ENCODE data around the gene SRGAP2C.
"Not testable (repeated sequence)": the region's sequence is repeated elsewhere in the genome, so short reads cannot be mapped to it uniquely, and the experiment has no call there.

SRGAP2C gene

DNA sequence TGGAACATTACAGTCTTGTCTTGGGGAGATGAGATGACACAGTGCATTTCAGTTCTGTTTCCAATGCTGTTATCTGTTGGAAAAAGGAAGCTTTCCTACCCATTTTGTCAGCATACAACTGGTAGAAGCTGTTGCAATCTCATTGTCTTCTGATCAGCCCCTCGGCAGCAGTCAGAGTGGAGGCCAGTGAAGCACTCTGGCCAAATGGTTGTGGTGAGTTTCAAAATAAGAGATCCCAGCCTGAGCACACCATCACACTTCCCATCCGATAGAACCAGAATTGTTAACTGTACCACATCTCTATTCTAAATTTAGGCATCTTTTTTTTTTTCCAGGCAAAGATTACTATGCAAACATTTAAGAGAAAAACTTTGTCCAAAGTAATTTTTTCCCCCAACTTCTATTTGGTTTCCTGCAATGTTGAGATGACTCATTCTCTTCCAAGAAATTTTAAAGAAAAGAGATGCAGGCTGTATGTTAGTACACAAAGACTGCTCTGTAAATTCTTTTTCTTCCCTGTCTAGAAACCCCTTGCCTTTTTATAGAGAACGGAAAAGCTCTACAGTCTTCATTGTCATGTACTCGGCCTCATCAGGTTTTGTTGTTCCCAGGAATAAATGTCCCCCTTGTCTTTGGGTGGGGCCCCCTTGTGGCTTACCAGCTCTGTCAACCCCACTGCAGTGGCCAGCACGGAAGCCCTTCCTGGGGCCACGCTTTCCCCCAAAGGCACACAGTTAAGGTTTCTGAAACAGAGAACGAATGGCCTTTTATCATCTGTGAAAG lies 176.9 kb downstream of the SRGAP2C start:
- DNase-seq (ENCODE audit: low read depth); H3K4me3 ChIP-seq (ENCODE audit: low read length): not testable (repeated sequence)

DNA sequence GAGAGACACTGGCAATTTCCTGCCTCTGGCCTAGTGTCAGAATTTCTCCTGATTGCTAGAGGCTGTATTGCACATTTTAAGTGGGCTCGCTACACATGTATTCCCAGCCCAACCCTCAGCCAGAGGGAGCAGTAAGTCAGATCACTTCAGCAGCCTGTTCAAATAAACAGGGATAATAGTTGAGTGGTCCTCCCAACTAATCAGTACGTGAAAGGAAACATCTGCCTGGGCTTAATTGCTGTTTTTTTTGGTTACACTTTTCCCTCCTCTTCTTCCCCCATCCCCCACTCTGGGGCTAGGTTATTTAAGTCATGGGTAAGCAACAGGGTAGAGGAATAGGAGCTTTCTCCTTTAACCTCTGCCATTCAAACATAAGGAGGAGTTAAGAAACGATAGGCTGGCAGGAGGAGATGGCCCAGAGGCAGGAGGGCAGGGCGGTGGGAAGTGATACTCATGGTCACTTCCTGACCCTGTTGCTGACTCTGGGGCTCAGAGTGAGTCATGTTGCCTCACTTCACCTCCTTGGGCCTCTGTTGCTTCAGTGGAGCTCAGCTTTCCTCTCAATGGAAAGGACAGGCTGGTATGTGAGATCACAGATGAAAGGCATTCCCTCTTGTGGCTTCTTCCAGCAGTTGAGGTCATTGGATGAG lies 177.6 kb downstream of the SRGAP2C start:
- DNase-seq (ENCODE audit: low read depth) = not testable (repeated sequence)

DNA sequence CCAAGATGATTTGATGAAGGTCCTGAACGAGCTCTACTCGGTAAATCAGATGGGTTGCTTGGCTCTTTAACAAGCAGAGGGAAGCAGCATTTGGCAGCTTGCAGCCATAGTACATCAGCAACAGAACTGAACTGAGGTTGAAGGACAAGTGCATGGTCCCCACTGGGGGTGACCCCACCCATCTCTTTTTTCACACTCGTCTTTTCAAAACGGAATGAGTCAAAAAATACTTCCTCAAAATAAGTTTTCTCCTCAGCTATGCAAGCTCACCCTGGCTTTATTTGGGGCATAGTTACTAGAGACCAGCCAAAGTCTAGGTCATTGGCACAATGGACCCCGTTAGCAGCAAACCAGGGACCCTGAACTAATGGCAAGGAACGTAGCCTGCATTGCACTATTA lies 180.5 kb downstream of the SRGAP2C start:
- DNase-seq (ENCODE audit: low read depth); H3K4me3 ChIP-seq (ENCODE audit: low read length): not testable (repeated sequence)

More for the DNA sequence above, 177.6 kb downstream of the SRGAP2C start:
- H3K4me3 ChIP-seq (ENCODE audit: low read length) = not testable (repeated sequence)

DNA sequence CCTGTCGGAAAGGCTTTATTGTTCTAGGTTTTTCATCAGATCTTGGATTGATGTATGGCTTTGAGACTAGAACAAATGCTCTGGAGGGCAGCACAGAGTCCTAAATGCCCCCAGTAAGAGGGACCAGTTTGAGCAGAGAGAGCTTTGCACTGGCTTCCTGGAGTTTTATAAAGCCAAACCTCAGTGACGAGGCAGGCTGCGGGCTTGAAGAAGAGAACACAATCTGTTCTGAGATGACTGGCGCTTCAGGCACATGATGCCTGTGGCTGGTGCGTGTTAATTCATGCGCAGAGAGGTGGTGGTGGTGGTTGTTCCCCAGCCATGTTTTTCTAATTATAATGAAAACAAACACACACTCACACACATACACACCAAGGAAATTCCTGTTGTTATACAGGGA lies 180.9 kb downstream of the SRGAP2C start:
- DNase-seq (ENCODE audit: low read depth); H3K4me3 ChIP-seq (ENCODE audit: low read length): not testable (repeated sequence)

DNA sequence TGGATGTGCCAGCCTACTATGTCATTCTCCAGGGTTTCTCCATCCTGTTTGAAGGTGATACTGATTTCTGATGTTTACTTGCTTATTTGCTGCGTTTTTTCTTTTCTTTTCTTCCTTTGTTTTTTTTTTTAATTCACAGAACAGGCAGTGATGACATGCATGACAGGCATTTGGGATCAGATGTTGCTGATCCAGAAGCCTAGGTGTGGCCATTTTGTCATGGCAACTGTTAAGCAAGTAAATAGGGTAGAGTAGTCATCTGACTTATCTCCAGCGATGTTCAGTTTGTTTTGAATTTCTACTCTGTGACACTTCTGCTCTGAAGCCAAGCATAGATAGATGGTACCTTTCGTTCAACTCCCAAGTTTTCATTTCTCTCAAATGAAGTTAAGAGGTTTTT lies 181.4 kb downstream of the SRGAP2C start:
- H3K4me3 ChIP-seq (ENCODE audit: low read length) = not testable (repeated sequence)

DNA sequence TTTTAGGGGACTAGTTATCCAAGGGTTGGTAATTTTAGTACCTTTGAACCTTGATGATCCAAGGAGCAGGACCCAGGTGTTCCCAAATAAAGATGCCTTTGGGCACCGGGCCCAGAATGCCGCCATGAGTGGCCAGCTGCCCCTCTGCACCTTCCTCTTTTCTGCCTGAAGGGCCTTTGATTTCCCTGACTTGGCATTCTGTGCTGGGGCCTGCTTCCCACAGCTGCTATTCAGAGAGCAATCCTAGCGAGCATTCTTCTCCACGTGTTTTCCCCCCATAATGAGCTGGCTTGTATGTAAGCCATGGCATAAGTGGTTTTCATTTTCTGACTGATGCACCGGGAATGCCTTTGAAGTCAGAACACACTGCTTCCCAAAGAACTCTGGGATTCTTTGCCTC lies 184.1 kb downstream of the SRGAP2C start:
- not testable (repeated sequence) for DNase-seq (ENCODE audit: low read depth); H3K4me3 ChIP-seq (ENCODE audit: low read length)

More for the DNA sequence above, 181.4 kb downstream of the SRGAP2C start:
- DNase-seq (ENCODE audit: low read depth) = not testable (repeated sequence)

DNA sequence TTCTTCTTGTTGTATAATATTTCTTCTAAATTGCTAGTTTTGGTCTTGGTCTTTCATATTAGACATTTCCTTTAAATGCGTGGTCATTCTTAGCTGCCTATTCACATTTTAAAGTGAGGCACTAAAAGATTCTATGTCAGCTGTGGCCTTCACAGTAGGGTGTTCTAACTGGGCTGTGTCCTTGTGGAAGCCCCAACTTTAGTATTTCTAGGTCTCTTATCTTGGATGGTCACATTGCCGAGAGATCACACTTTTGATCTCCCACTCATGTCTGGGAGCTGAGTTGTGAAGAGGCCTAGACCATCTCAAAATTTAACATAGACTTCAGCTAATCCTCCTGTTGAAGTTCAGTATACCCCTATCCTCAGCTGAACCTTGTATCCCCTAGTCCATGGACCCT lies 185.2 kb downstream of the SRGAP2C start:
- not testable (repeated sequence) for DNase-seq (ENCODE audit: low read depth); H3K4me3 ChIP-seq (ENCODE audit: low read length)

DNA sequence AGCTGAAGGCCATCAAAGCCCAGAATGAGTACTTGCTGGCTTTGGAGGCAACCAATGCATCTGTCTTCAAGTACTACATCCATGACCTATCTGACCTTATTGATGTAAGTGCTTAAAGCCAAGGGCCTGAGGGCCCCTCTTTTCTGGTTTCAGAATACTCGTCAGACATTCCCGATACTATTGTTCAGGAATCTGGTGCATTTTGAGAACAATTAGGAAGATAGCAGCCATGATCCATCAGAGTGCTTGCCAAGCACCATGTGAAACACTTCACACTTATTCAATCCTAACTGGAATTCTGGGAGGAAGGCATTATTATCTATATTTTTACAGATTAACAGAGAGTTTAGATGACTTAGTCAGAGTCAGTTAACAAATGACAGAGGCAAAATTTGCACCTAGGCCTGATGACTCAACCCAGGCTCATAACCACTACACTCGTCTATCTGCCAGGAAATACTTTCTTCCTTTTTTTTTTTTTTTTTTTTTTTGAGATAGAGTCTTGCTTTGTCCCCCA lies 190.1 kb downstream of the SRGAP2C start:
- not testable (repeated sequence) for H3K4me3 ChIP-seq (ENCODE audit: low read length)
- peak; percentile 9 for DNase-seq (ENCODE audit: low read depth)

DNA sequence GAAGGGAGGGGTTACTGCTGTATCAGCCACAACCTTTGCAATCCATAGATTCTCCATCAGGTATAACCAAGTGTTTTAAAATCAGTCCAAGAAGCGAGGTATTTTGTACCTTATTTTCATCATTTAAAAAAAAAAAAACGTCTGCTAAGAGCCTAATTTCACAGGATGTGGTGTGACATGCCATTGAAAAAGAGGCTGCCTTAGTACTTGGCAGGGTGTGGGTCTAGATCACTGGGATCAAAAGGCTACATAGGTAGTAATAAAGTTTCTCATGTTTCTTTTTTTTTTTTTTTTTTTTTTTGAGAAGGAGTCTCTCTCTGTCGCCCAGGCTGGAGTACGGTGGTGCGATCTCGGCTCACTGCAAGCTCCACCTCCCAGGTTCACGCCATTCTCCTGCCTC lies 192.2 kb downstream of the SRGAP2C start:
- DNase-seq (ENCODE audit: low read depth); H3K4me3 ChIP-seq (ENCODE audit: low read length): not testable (repeated sequence)

DNA sequence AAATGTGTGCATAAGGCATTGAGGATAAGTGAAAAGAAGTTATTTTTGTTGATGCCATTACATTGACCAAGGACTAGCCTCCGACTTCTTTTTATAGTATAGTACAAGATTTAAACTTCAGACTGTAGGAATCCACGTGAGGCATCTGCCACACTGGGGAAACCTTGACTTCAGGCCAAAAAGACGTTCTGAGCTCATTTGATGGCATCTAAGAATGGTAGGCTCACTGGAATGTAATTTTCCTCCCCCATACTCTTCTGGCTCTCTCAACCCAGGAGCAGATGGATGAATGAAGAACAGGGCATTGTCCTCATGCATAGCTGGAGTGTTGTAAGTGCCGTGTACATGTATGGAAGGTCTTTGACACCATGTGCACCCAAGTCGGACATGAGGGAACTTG lies 194.0 kb downstream of the SRGAP2C start:
- not testable (repeated sequence) for DNase-seq (ENCODE audit: low read depth); H3K4me3 ChIP-seq (ENCODE audit: low read length)

DNA sequence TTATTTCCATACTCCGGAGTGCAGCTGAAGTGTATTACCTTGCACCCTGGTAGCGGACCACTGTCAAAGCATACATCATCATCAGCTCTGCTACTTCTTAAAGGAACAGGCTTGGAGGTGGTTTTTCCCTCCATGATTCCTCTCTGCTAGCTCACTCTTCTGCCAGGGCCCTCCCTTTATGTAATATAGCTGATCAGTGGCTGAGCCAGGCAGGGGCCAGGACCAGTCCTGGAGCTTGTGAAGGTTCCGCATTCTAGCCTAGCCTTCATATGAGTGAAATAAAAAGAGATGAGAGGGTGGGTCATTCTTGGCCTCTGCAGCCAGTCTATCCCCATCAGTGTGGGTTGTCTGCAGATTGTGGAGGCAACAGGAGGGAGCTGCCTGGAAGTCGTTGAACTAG lies 200.0 kb downstream of the SRGAP2C start:
- H3K4me3 ChIP-seq (ENCODE audit: low read length) = not testable (repeated sequence)

DNA sequence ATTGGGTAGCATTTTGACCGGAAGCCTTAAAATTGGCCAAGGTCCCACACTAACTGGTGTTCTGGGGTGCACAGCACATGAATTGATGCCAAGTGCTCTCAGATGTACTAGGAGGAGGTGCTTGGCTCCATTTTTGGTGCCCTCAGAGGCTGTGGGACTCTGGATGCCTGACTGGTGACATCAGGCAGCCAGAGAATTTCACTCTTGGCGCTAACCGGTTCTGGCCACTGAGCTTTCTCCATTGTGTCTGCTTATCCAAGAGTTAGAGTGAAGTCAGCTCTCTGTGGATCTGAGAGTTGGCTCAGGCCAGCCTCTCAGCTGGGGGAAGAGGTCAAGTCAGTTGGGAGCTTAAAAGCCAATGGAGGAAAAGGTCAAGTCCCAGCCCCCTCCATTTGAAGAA lies 200.4 kb downstream of the SRGAP2C start:
- DNase-seq (ENCODE audit: low read depth); H3K4me3 ChIP-seq (ENCODE audit: low read length): not testable (repeated sequence)

More for the DNA sequence above, 200.0 kb downstream of the SRGAP2C start:
- not testable (repeated sequence) for DNase-seq (ENCODE audit: low read depth)

DNA sequence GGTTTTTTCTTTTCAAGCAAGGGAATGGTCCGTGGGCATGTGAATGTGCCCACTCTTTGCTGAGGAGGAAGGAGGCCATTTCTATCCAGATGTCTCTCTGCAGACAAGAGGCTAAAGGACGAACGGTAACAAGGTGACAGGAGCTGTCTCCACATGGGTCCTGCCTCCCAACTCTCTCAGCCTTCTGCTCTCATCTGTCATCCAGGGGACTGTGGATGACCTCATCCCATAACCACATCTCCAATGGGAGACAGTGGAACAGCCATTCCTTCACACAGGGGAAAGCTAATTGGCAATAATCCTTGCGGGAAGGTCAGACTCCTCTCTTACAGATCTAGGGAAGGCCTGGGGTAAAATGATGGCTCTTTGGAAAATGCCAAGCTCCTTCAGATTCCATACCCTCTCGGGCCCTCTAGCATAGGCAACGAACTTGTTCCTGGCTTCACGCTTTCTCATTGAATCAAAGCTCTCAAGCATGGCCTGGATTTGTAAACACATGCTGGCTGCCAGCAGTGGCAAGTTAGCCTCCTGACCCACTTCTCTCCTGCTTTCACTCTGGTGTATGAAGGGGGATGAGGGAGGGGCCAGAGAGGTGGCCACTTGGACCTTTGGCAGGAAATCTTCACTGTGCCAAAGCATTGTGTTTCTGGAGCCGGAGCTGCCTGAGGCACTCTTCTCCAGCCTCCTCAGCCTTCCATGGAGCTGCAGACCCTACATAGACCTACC lies 201.0 kb downstream of the SRGAP2C start:
- H3K4me3 ChIP-seq (ENCODE audit: low read length); DNase-seq (ENCODE audit: low read depth): not testable (repeated sequence)

DNA sequence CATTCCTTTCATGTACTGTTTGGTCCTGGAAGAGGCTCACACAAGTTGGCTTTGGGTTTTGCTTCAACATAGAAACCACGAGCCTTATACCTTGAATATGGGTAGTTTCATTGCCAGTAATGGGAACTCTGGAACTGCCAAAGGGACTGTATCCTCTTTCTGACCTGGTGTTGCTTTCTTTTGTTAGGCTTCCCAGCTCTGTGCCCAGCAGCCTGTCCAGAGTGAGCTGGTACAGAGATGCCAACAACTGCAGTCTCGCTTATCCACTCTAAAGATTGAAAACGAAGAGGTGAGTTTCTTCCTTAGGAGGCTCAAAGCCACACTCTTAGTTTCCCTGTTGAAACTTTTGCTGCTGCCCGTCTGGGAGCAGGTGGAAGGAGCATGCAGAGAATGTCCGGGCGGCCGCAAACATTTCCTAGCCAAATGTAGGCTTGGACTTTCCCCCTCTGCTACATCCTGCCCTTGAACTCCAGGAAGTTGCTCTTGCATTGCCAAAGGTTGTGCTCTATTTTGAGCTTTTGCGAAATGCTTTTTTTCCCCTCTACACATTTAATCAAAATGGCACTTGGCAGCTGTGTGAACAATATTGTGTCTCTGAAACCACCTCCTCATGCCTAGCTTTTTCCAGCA lies 201.7 kb downstream of the SRGAP2C start:
- DNase-seq (ENCODE audit: low read depth) = not testable (repeated sequence)

DNA sequence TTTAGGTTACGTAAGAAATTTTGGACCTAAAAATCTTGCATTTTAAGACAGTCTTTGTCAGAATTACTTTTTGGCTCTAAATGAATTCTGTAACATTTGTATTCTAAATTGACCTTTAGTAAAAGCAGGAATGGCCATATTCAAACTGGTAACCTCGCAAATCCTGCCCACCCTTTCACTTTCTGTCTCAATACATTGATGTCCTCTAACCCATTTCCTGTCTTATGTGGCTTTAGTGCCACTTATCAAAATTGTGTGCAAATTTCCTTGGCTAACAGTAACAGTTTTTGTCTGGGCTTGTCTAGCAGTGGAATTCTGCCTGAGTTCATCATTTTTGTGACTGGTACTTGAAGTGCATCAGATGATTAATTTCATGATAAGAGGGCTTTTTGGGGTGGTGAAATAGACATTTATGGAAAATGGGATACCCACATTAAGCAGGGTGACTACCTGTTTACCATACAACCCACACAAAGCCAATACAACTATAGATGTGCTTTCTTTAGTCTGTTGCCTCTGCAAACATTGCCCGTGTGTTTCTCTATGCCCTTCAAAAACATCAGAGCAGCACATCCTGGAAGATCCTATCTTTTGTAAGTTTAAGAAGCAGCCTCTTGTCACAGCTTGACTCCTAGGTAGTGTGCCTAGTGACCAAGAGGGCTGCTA lies 205.3 kb downstream of the SRGAP2C start:
- not testable (repeated sequence) for H3K4me3 ChIP-seq (ENCODE audit: low read length); DNase-seq (ENCODE audit: low read depth)

More for the DNA sequence above, 201.7 kb downstream of the SRGAP2C start:
- not testable (repeated sequence) for H3K4me3 ChIP-seq (ENCODE audit: low read length)

DNA sequence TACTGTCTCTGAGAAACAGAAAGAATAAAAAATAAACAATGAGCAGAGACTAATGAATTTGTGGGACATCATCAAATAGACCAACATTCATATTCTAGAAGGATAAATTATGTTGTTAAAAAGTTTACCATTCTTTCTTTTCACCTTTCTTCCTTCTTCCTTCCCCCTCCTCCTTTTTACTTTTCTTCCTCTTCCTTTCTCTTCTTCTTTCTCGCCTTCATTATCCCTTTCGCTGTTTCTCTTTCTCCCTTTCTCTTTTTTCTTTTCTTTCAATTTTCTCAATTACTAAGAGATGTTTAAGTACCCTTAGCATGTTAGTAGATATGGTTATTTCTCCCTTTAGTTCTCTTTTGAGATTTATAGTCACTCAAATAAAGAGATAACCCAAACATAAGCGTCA lies 207.4 kb downstream of the SRGAP2C start:
- not testable (repeated sequence) for DNase-seq (ENCODE audit: low read depth); H3K4me3 ChIP-seq (ENCODE audit: low read length)

DNA sequence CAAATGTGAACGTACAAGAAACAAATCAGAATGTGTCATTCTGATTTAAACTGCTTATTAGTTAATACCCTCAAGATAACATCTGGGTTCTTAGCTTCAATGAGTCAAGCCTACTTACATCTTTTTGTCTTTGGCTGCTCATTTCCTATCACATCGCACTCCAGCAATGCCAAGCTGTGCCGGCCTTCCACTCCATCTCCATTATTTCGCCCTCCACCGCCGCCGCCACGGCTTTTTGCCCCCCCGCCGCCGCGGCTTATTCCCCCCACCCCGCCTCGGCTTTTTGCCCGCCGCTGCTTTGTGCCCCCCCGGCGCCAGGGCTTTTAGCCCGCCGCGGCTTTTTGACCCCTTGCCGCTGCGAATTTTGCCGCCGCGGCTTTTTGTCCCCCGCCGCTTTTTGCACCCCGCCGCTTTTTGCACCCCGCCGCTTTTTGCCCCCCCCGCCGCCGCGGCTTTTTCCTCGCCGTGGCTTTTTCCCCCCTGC lies 211.0 kb downstream of the SRGAP2C start:
- H3K4me3 ChIP-seq (ENCODE audit: low read length) = peak overlapping the region; percentile 28
- DNase-seq (ENCODE audit: low read depth) = peak; percentile 21

DNA sequence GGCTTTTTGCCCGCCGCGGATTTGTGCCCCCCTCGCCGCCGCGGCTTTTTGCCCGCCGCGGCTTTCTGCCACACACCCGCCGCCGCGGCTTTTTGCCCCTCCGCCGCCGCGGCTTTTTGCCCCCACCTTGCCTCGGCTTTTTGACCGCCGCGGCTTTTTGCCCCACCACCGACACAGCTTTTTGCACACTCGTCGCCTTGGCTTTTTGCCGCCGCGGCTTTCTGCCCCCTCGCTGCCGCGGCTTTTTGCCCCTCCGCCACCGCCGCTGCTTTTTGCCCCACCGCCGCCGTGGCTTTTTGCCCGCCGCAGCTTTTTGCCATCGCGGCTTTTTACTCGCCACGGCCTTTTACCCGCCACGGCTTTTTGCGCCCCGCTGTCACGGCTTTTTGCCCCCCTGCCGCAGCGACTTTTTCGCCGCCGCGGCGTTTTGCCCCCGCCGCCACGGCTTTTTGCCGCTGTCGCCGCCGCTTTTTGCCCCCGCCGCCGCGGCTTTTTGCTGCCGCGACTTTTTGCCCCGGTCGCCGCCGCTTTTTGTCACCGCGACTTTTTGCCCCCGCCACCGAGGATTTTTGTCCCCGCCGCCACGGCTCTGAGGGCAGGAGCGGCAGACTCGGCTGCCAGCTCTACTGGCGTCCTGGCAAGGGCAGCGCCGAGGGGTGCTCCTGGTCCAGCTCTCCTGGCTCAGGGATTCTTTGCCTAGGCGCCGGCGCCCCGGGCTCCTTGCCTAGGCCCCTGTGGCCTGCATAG lies 211.7 kb downstream of the SRGAP2C start:
- not testable (repeated sequence) for DNase-seq (ENCODE audit: low read depth)
- peak overlapping the region; percentile 47 for H3K4me3 ChIP-seq (ENCODE audit: low read length)

All from epithelial cell of esophagus (primary cell).